Upper lobe of left lung (tissue), 4 donors: ENCODE measurements around the gene DSPP.

Experiments used
- EP300 ChIP-seq, 4 donors: sonication (generic); formaldehyde crosslinking; IDR thresholded peaks; one replicate each; pipeline ENCODE4 v1.5.1; 2017; ENCODE audit warnings: antibody characterized with exemption in 4 of 4, control low read depth in 2 of 4
- TF ChIP-seq, protein P1 (sequence below), 6 experiments: fragments of 450-650 bp in 4 of 6; fragments of 200-600 bp in 2 of 6; sonication (generic) in 2 of 6; IDR thresholded peaks; one replicate each; pipeline ENCODE4 v1.5.1; 2016 to 2019; ENCODE audit warnings: antibody characterized with exemption in 6 of 6

DNA sequence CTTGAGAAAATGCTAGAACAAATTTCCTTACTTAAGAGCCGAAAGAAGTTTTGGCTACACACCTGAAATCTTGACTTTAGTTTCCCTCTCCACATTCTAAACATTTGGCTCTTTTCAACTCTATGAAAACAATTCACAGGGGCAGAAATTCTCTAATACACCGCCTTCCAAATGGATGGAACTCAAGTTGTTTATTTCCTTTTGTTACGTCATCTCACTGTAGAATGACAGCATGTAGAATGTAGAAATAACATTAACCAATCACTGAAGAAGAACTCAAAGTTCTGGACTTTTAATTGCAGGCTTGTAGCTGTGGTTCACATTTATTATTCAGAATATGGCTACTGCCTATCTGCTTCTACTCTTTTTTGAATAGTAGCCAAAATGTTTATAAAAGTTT is 43.6 kb downstream of the DSPP start:
- TF ChIP-seq EP300 (IDR thresholded peaks at IDR 0.05) = no peak
- TF ChIP-seq, protein P1, sequence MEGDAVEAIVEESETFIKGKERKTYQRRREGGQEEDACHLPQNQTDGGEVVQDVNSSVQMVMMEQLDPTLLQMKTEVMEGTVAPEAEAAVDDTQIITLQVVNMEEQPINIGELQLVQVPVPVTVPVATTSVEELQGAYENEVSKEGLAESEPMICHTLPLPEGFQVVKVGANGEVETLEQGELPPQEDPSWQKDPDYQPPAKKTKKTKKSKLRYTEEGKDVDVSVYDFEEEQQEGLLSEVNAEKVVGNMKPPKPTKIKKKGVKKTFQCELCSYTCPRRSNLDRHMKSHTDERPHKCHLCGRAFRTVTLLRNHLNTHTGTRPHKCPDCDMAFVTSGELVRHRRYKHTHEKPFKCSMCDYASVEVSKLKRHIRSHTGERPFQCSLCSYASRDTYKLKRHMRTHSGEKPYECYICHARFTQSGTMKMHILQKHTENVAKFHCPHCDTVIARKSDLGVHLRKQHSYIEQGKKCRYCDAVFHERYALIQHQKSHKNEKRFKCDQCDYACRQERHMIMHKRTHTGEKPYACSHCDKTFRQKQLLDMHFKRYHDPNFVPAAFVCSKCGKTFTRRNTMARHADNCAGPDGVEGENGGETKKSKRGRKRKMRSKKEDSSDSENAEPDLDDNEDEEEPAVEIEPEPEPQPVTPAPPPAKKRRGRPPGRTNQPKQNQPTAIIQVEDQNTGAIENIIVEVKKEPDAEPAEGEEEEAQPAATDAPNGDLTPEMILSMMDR (IDR thresholded peaks at IDR 0.05) = no peak
